ENCODE results near the gene HAT1. TPM values are rescaled to one million over a fixed set of nuclear protein-coding genes. Genes with fewer than 3 reads are reported as not detected.

HAT1 gene
- total and polyA plus RNA-seq, 2 of the 4 experiments (the other 2 are of a cell fraction): 24.4 to 42.1 TPM

DNA sequence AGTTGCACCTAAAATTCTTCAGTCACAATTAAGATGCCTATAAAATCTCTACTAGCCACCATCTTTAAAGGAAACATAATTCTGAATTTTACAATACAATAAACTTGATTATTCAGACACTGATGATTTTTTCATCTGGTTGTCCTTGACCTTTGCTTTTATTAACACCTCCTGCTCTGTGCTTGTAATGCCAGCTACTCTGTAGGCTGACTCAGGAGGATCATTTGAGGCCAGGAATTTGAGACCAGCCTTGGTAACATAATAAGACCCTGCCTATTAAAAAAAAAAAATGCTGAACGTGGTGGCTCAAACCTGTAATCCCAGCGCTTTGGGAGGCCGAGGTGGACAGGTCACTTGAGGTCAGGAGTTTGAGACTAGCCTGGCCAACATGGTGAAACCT lies 38.3 kb downstream of the HAT1 start:
- POLR2A ChIA-PET (ENCODE audit: unreplicated experiment): no interaction called here

More for the DNA sequence above, 38.3 kb downstream of the HAT1 start:
- no peak for ATAC-seq (ENCODE audit: low read depth)
- no peaks in the 10 kb centered on the region for H4K20me1 ChIP-seq (ENCODE audit: insufficient read depth, low read length)
- 100% methylated on average over 1 of the region's 3 CpGs; no CpG with 5 or more reads in 1 of the 2 experiments for WGBS, 2 experiments (ENCODE audit: extremely low coverage in 2 of 2, insufficient read length in 1 of 2)
- dilution Hi-C loops (cut with HindIII; ENCODE audit: low sequenced_read_pairs, unreplicated experiment): no loop called here
- H2AK9ac ChIP-seq (replicated peaks; ENCODE audit: low read depth, low read length, poor library complexity): no peak overlapping the region
- H3K56ac ChIP-seq (ENCODE audit: extremely low read depth, insufficient read depth, low read length): no peak overlapping the region
- no TSS peak for BruUV-seq (replicated peaks)
- no peak overlapping the region for H4K8ac ChIP-seq (ENCODE audit: low read depth in 2 of 2, low read length in 2 of 2)
- no peak for DNase-seq
- no peak overlapping the region for H3K9ac ChIP-seq (ENCODE audit: low read depth, low read length)
- H2BK20ac ChIP-seq (ENCODE audit: low read depth, low read length): no peak overlapping the region
- H3K4me2 ChIP-seq (ENCODE audit: low read depth, low read length): no peak overlapping the region
- H3K36me3 ChIP-seq (ENCODE audit: control insufficient read depth, insufficient read depth, low read length): peaks cover 3% of the 10 kb centered on the region; the same call in 1 of the 2 replicates
- no peaks in the 10 kb centered on the region for H3K27me3 ChIP-seq (ENCODE audit: control insufficient read depth, insufficient read depth, low read length)
- H4K5ac ChIP-seq (ENCODE audit: low read depth, low read length): no peak overlapping the region
- H3K79me1 ChIP-seq (ENCODE audit: low read depth in 1 of 2, low read length in 2 of 2): peaks cover 12 to 40% of the 10 kb centered on the region in 2 experiments
- no peak overlapping the region for H3K4ac ChIP-seq (ENCODE audit: low read depth, low read length)
- no peak overlapping the region for H2AFZ ChIP-seq (replicated peaks; ENCODE audit: low read length, poor library complexity)
- H2BK15ac ChIP-seq (ENCODE audit: low read depth, low read length): no peak overlapping the region
- in situ Hi-C loops (cut with MboI; ENCODE audit: low sequenced_read_pairs): no loop called here
- intact Hi-C loops (cut with micrococcal nuclease): no loop called here
- peaks cover 15% of the 10 kb centered on the region for H3K4me1 ChIP-seq (ENCODE audit: control insufficient read depth, insufficient read depth, low read length)
- no peak overlapping the region for H3K14ac ChIP-seq (replicated peaks; ENCODE audit: low read depth, low read length)
- H2AK5ac ChIP-seq (ENCODE audit: low read depth, low read length): no peak overlapping the region
- H2BK120ac ChIP-seq (ENCODE audit: low read depth, low read length): no peak overlapping the region
- no peak overlapping the region for H3K4me3 ChIP-seq (ENCODE audit: insufficient read depth, low read depth, low read length)
- no peak overlapping the region for H3K27ac ChIP-seq (ENCODE audit: insufficient read depth, low read length)
- no peak overlapping the region for H3K23ac ChIP-seq (ENCODE audit: low read depth, low read length)
- H2BK5ac ChIP-seq (ENCODE audit: low read depth, low read length, poor library complexity, severe bottlenecking): no peak overlapping the region
- H3K18ac ChIP-seq (ENCODE audit: low read depth, low read length): no peak overlapping the region
- TF ChIP-seq CHD1 (IDR thresholded peaks at IDR 0.05; ENCODE audit: low read depth, low read length) (no peak), RFX5 (IDR thresholded peaks at IDR 0.05; ENCODE audit: low read depth, low read length) (no peak), NFE2L2 (IDR thresholded peaks at IDR 0.05; ENCODE audit: low read depth, low read length) (no peak), SMC3 (IDR thresholded peaks at IDR 0.05; ENCODE audit: low read depth, low read length) (no peak), RCOR1 (IDR thresholded peaks at IDR 0.05; ENCODE audit: insufficient replicate concordance, low read length) (no peak), RAD21 (IDR thresholded peaks at IDR 0.05; ENCODE audit: low read length) (no peak), MAFK (IDR thresholded peaks at IDR 0.05; ENCODE audit: low read depth, low read length) (no peak), CTCF (conservative IDR thresholded peaks at IDR 0.05; ENCODE audit: low read depth, low read length) (no peak), MXI1 (IDR thresholded peaks at IDR 0.05; ENCODE audit: borderline replicate concordance, low read depth, low read length) (no peak), CEBPB (IDR thresholded peaks at IDR 0.05; ENCODE audit: low read depth, low read length) (no peak), BHLHE40 (IDR thresholded peaks at IDR 0.05; ENCODE audit: low read depth, low read length) (no peak), MAZ (IDR thresholded peaks at IDR 0.05; ENCODE audit: borderline replicate concordance, low read depth, low read length) (no peak), POLR2A (IDR thresholded peaks at IDR 0.05; ENCODE audit: low read depth, low read length) (no peak), FOS (IDR thresholded peaks at IDR 0.05; ENCODE audit: low read depth, low read length) (no peak)
- TF ChIP-seq, protein P1, sequence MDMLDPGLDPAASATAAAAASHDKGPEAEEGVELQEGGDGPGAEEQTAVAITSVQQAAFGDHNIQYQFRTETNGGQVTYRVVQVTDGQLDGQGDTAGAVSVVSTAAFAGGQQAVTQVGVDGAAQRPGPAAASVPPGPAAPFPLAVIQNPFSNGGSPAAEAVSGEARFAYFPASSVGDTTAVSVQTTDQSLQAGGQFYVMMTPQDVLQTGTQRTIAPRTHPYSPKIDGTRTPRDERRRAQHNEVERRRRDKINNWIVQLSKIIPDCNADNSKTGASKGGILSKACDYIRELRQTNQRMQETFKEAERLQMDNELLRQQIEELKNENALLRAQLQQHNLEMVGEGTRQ (IDR thresholded peaks at IDR 0.05; ENCODE audit: low read depth, low read length): no peak
- TF ChIP-seq, protein P2, sequence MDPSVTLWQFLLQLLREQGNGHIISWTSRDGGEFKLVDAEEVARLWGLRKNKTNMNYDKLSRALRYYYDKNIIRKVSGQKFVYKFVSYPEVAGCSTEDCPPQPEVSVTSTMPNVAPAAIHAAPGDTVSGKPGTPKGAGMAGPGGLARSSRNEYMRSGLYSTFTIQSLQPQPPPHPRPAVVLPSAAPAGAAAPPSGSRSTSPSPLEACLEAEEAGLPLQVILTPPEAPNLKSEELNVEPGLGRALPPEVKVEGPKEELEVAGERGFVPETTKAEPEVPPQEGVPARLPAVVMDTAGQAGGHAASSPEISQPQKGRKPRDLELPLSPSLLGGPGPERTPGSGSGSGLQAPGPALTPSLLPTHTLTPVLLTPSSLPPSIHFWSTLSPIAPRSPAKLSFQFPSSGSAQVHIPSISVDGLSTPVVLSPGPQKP (IDR thresholded peaks at IDR 0.05; ENCODE audit: borderline replicate concordance, low read depth, low read length): no peak
- 0 out of 2 replicates have a peak, but pooled peaks cover 1% of the 10 kb centered on the region for H3K9me3 ChIP-seq (ENCODE audit: control insufficient read depth, insufficient read depth, low read length)
- peaks cover 7% of the 10 kb centered on the region for H3K9me1 ChIP-seq (ENCODE audit: insufficient read depth, low read length)
- CTCF ChIA-PET: interaction anchor here (0.7 kb wide), 1 partner anchor 8 kb away, joined by 4 read pairs; no protein-coding TSS in a partner anchor
- H4K91ac ChIP-seq (ENCODE audit: insufficient read depth, low read depth, low read length): no peak overlapping the region

Measured in IMR-90 (cell line).